Astrocyte (in vitro differentiated cells and primary cell): ENCODE measurements around the gene PAIP2B.

Experiments used
- CTCF ChIP-seq: IDR thresholded peaks from 2 replicates; pipeline ENCODE4 v1.5.1; 2011; ENCODE audit warnings: low read depth, mild to moderate bottlenecking, inconsistent platforms, low read length, moderate library complexity; ENCODE audit not compliant: insufficient read depth
- EZH2 ChIP-seq: IDR thresholded peaks from 2 replicates; pipeline ENCODE4 v1.6.1; 2012; ENCODE audit warnings: mild to moderate bottlenecking, low read length, inconsistent platforms; ENCODE audit not compliant: insufficient read depth

GRCh38 chr2:71220743-71221142 is 6.2 kb downstream of the PAIP2B start:
- TF ChIP-seq CTCF (no peak), EZH2 (no peak)
